K562 (cell line): Measurements from ENCODE around the gene GABARAP. TPM values are rescaled to one million over a fixed set of nuclear protein-coding genes. Genes with fewer than 3 reads are reported as not detected.

Experiments
- ATAC-seq: fragments of 200-7000 bp; cut with Tn5 transposase; 3 replicates; pipeline ENCODE4 v1.9.1; 2020; ENCODE audit warnings: moderate library complexity
- BruUV-seq: library from RNA; stranded (reverse); fragments of 400-500 nt; replicated peaks from 2 replicates; lab custom pipeline; 2021; lab: Mats Ljungman, UMichigan
- CTCF ChIA-PET: fragments of 300-600 bp; formaldehyde crosslinking; extraction: SDS; loops from one replicate; lab custom pipeline; 2021; ENCODE audit warnings: low intra/inter-chr PET ratio; lab: Yijun Ruan, JAX
- POLR2A ChIA-PET: fragments of 300-600, 350-650 bp; sonication (Branson Sonifier 250); formaldehyde crosslinking; extraction: SDS; loops from one replicate; lab custom pipeline; 2021; ENCODE audit warnings: antibody characterized with exemption, inconsistent platforms; lab: Yijun Ruan, JAX
- DNase-seq, 4 experiments: peaks; one replicate each; pipeline versions ENCODE4 v3.0.0 to v3.0.0-alpha.2; 2011 to 2018; ENCODE audit warnings: low spot score in 3 of 4, mixed read lengths in 3 of 4; ENCODE audit errors: extremely low read depth in 1 of 4
- FAIRE-seq: peaks from 2 replicates; lab custom pipeline; 2011; peaks lifted over from hg19 to GRCh38; lab: Jason Lieb, UNC
- H2AFZ ChIP-seq: 2 replicates; pipeline ENCODE4 v1.6.0; 2011; ENCODE audit warnings: low read depth, low read length, control low read depth, inconsistent platforms
- H3K27ac ChIP-seq: fragments of 200-600 bp; 3 replicates; pipeline ENCODE4 v1.8.0; 2011; ENCODE audit warnings: low read depth, mild to moderate bottlenecking, control low read depth, inconsistent platforms, low read length, moderate library complexity, mixed read lengths; ENCODE audit errors: extremely low read depth
- H3K27me3 ChIP-seq, 2 experiments: fragments of 300-600 bp in 1 of 2; 2 replicates in 1 of 2; 3 replicates in 1 of 2; pipeline versions ENCODE4 v1.6.0 to v1.8.0; 2011; ENCODE audit warnings: inconsistent platforms in 2 of 2, low read length in 2 of 2, mild to moderate bottlenecking in 1 of 2, mixed read lengths in 1 of 2, moderate library complexity in 1 of 2; ENCODE audit not compliant: control insufficient read depth in 2 of 2, insufficient read depth in 2 of 2
- H3K36me3 ChIP-seq: fragments of 300-600 bp; 3 replicates; pipeline ENCODE4 v1.8.0; 2011; ENCODE audit warnings: mild to moderate bottlenecking, low read length, inconsistent platforms; ENCODE audit not compliant: control insufficient read depth, insufficient read depth
- H3K4me1 ChIP-seq, 2 experiments: fragments of 200-600 bp in 1 of 2; replicated peaks in 1 of 2; 2 replicates in 1 of 2; 3 replicates in 1 of 2; pipeline versions ENCODE4 v1.5.1 to v1.8.0; 2011; ENCODE audit warnings: inconsistent platforms in 2 of 2, low read length in 2 of 2, mild to moderate bottlenecking in 1 of 2, mixed read lengths in 1 of 2, moderate library complexity in 1 of 2; ENCODE audit not compliant: control insufficient read depth in 2 of 2, insufficient read depth in 2 of 2
- H3K4me2 ChIP-seq: 2 replicates; pipeline ENCODE4 v1.6.1; 2011; ENCODE audit warnings: low read length, control low read depth, inconsistent platforms, mixed read lengths; ENCODE audit not compliant: insufficient read depth
- H3K4me3 ChIP-seq: fragments of 200-600 bp; sonication (generic), shearing (Covaris generic); 2 replicates; pipeline ENCODE4 v1.5.1; 2016; ENCODE audit warnings: control low read depth, inconsistent platforms
- H3K79me2 ChIP-seq: fragments of 200-600 bp; 3 replicates; pipeline ENCODE4 v1.8.0; 2011; ENCODE audit warnings: low read length, inconsistent platforms; ENCODE audit not compliant: control insufficient read depth, insufficient read depth
- H3K9ac ChIP-seq, 2 experiments: 2 replicates each; pipeline versions ENCODE4 v1.6.0 to v1.6.1; 2011; ENCODE audit warnings: low read depth in 2 of 2, low read length in 2 of 2, control low read depth in 1 of 2, inconsistent platforms in 1 of 2, mild to moderate bottlenecking in 1 of 2, mixed read lengths in 1 of 2; ENCODE audit not compliant: insufficient read depth in 1 of 2
- H3K9me1 ChIP-seq: one replicate; pipeline ENCODE4 v1.6.0; 2011; ENCODE audit warnings: inconsistent platforms, mild to moderate bottlenecking, low read length, moderate library complexity; ENCODE audit not compliant: control insufficient read depth, insufficient read depth
- H3K9me3 ChIP-seq: replicated peaks from 2 replicates; pipeline ENCODE4 v1.5.1; 2011; ENCODE audit warnings: low read depth, low read length, inconsistent platforms; ENCODE audit not compliant: control insufficient read depth, insufficient read depth
- H4K20me1 ChIP-seq: replicated peaks from 2 replicates; pipeline ENCODE4 v1.6.1; 2011; ENCODE audit warnings: low read length, inconsistent platforms, mixed read lengths; ENCODE audit not compliant: control insufficient read depth, insufficient read depth
- ATF4 ChIP-seq: fragments of 450-650 bp; formaldehyde crosslinking; IDR thresholded peaks from 2 replicates; pipeline ENCODE4 v1.4.0; 2022; ENCODE audit warnings: mild to moderate bottlenecking, moderate library complexity
- BCOR ChIP-seq: fragments of 450-650 bp; IDR thresholded peaks from 2 replicates; pipeline ENCODE4 v1.6.1; 2016
- CTBP1 ChIP-seq: fragments of 450-650 bp; IDR thresholded peaks from 2 replicates; pipeline ENCODE4 v1.6.1; 2016; ENCODE audit warnings: borderline replicate concordance
- CTCF ChIP-seq, 3 experiments: IDR thresholded peaks in 2 of 3; conservative IDR thresholded peaks in 1 of 3; 2 replicates each; pipeline ENCODE4 v1.5.1; 2011 to 2012; ENCODE audit warnings: low read length in 3 of 3, mild to moderate bottlenecking in 3 of 3, control low read depth in 2 of 3, improper control_type of control experiment in 1 of 3, inconsistent platforms in 1 of 3, low read depth in 1 of 3, mixed read lengths in 1 of 3, moderate library complexity in 1 of 3; ENCODE audit not compliant: insufficient read depth in 2 of 3
- DNMT1 ChIP-seq: fragments of 450-650 bp; IDR thresholded peaks from 2 replicates; pipeline ENCODE4 v1.6.1; 2016; ENCODE audit warnings: antibody characterized with exemption, mild to moderate bottlenecking
- E2F6 ChIP-seq, 2 experiments: IDR thresholded peaks; 2 replicates each; pipeline ENCODE4 v1.6.1; 2011; ENCODE audit warnings: borderline replicate concordance in 1 of 2, control low read depth in 1 of 2, low read depth in 1 of 2, low read length in 1 of 2, mild to moderate bottlenecking in 1 of 2, mixed read lengths in 1 of 2, moderate library complexity in 1 of 2; ENCODE audit not compliant: insufficient read depth in 1 of 2, insufficient read length in 1 of 2, poor library complexity in 1 of 2, severe bottlenecking in 1 of 2; ENCODE audit errors: extremely low read depth in 1 of 2
- EP400 ChIP-seq: fragments of 450-650 bp; IDR thresholded peaks from 2 replicates; pipeline ENCODE4 v1.6.1; 2017; ENCODE audit warnings: antibody characterized with exemption, mild to moderate bottlenecking, moderate library complexity
- JUN ChIP-seq, 2 experiments: sonication (generic) in 1 of 2; formaldehyde crosslinking in 1 of 2; IDR thresholded peaks; 2 replicates each; pipeline versions ENCODE4 v1.6.1 to v1.8.0; 2012 to 2022; ENCODE audit warnings: borderline replicate concordance in 2 of 2, mild to moderate bottlenecking in 2 of 2, improper control_type of control experiment in 1 of 2, low read depth in 1 of 2, low read length in 1 of 2, missing genetic modification reagents in 1 of 2
- KAT7 ChIP-seq: sonication (generic); formaldehyde crosslinking; IDR thresholded peaks from 2 replicates; pipeline ENCODE4 v1.8.0; 2022; ENCODE audit warnings: missing genetic modification reagents, mild to moderate bottlenecking, borderline replicate concordance
- KLF13 ChIP-seq: fragments of 450-650 bp; IDR thresholded peaks from 2 replicates; pipeline ENCODE4 v1.6.1; 2016; ENCODE audit warnings: missing genetic modification characterization, low read depth, mild to moderate bottlenecking, missing compliant biosample characterization, moderate library complexity, borderline replicate concordance
- MYC ChIP-seq, 2 experiments: fragments of 250-450 bp in 1 of 2; sonication (Bioruptor Pico) in 1 of 2; IDR thresholded peaks; 2 replicates each; pipeline versions ENCODE4 v1.5.1 to v1.6.1; 2012 to 2021; ENCODE audit warnings: low read depth in 2 of 2, borderline replicate concordance in 1 of 2, improper control_type of control experiment in 1 of 2, low read length in 1 of 2, mild to moderate bottlenecking in 1 of 2, moderate library complexity in 1 of 2
- PCBP1 ChIP-seq: fragments of 200-400 bp; formaldehyde crosslinking; IDR thresholded peaks from 2 replicates; pipeline ENCODE4 v1.6.1; 2018; ENCODE audit warnings: mild to moderate bottlenecking, low read depth, low read length; ENCODE audit not compliant: poor library complexity, severe bottlenecking
- SAFB2 ChIP-seq: fragments of 200-400 bp; formaldehyde crosslinking; IDR thresholded peaks from 2 replicates; pipeline ENCODE4 v1.6.1; 2018; ENCODE audit warnings: borderline replicate concordance, low read length, low read depth, moderate library complexity; ENCODE audit not compliant: severe bottlenecking
- SP1 ChIP-seq: sonication (generic); formaldehyde crosslinking; IDR thresholded peaks from 2 replicates; pipeline ENCODE4 v1.8.1; 2022; ENCODE audit warnings: mild to moderate bottlenecking, missing genetic modification reagents
- TAL1 ChIP-seq: fragments of 450-650 bp; IDR thresholded peaks from 2 replicates; pipeline ENCODE4 v1.6.1; 2016; ENCODE audit warnings: mild to moderate bottlenecking
- WGBS: fragments of 100-300 bp; shearing (Covaris generic); methylation state at CpG from one replicate; pipeline ENCODE4 v1.1.6; 2016; ENCODE audit warnings: low coverage, mixed read lengths; ENCODE audit not compliant: insufficient coverage; ENCODE audit errors: missing lambda C conversion rate; 5-methylcytosine and 5-hydroxymethylcytosine counted together
- in situ Hi-C: fragments of 300-500 bp; cut with MboI; formaldehyde crosslinking; loops from 4 replicates; pipeline ENCODE4 v1.15.0; 2018; ENCODE audit warnings: inconsistent platforms, mixed read lengths
- intact Hi-C: fragments of 100-400 bp; cut with micrococcal nuclease; formaldehyde crosslinking; loops from 2 replicates; pipeline ENCODE4 v1.14.2; 2022
- polyA plus RNA-seq, 8 experiments: library from polyadenylated mRNA; depleted of rRNA in 4 of 8; stranded (reverse) in 5 of 8; unstranded in 3 of 8; fragments of >200 nt; fragmentation: Nextera tagmentation in 2 of 8; fragmentation: Illumina TruSeq in 1 of 8; extraction: Ambion mirVana in 2 of 8; extraction: Trizol in 1 of 8; gene quantifications; 2 replicates each; pipeline versions ENCODE4 v1.2.1 to v1.2.3, GENCODE V29; 2011 to 2014; ENCODE audit warnings: inconsistent platforms in 1 of 8, missing spikeins in 1 of 8
- total RNA-seq, 7 experiments: library from RNA; depleted of rRNA in 6 of 7; stranded (reverse); fragments of >200 nt in 6 of 7; fragmentation: Illumina TruSeq in 2 of 7; extraction: Trizol in 2 of 7; gene quantifications; 2 replicates each; pipeline versions ENCODE4 v1.2.1 to v1.2.3, GENCODE V29; 2011 to 2021; ENCODE audit warnings: low replicate concordance in 1 of 7

The GABARAP gene
- total and polyA plus RNA-seq, 9 of the 15 experiments (the other 6 are each of a cell fraction or from before 2014, with no cell fraction given): 47.5 to 373 (median 152) TPM

GRCh38 chr17:7242717-7243452, 636 bp upstream of the GABARAP start:
- Histone ChIP-seq H3K9ac (peak overlapping the region; percentile 80 to 97), H3K79me2 (peaks cover 48% of the 10 kb centered on the region), H3K9me1 (no peaks in the 10 kb centered on the region), H3K4me3 (peak overlapping the region; percentile 68), H3K27ac (peak overlapping the region; percentile 98), H3K27me3 (no peaks in the 10 kb centered on the region), H3K4me2 (peak overlapping the region; percentile 90), H3K9me3 (no peaks in the 10 kb centered on the region), H3K4me1 (peaks cover 17 to 22% of the 10 kb centered on the region in 2 experiments; a peak in 4 of 5 replicates), H2AFZ (peak overlapping the region; percentile 91), H4K20me1 (no peaks in the 10 kb centered on the region), H3K36me3 (peaks cover 53% of the 10 kb centered on the region)
- BruUV-seq: no TSS peak
- peak; percentile 70 to 95 (median 79) for DNase-seq
- peak; percentile 95 for FAIRE-seq
- CTCF ChIA-PET: no interaction called here
- ATAC-seq: peak; percentile 62
- in situ Hi-C loops: no loop called here
- WGBS: 6% methylated on average over 37 of the region's 49 CpGs
- intact Hi-C loops: no loop called here
- POLR2A ChIA-PET: interaction anchor here (0.7 to 3.6 kb wide), 9 partner anchors 8 to 443 kb away, joined by 3 to 16 read pairs (median 4); partner anchors contain the start of genes ACADVL, CTDNEP1, DLG4 and DVL2
- TF ChIP-seq SP1 (CRISPR knock-in tag) (peak; percentile 87), ATF4 (CRISPR knock-in tag) (peak; percentile 35; the same call in 1 of the 2 replicates), PCBP1 (no peak), E2F6 (IDR thresholded peaks at IDR 0.05; ENCODE audit: borderline replicate concordance in 1 of 2, extremely low read depth in 1 of 2, insufficient read depth in 1 of 2, insufficient read length in 1 of 2, low read depth in 1 of 2, low read length in 1 of 2, poor library complexity in 1 of 2, severe bottlenecking in 1 of 2) (peak; percentile 16 to 33), CTCF (IDR thresholded peaks at IDR 0.05 in 2 of 3, conservative IDR thresholded peaks at IDR 0.05 in 1 of 3; ENCODE audit: insufficient read depth in 2 of 3, low read depth in 1 of 3, low read length in 3 of 3) (peak in 2 of 3 experiments; percentile 8 to 12; a peak in 1 of 6 replicates), CTBP1 (peak; percentile 58; the same call in 1 of the 2 replicates), SAFB2 (no peak), EP400 (peak; percentile 96), JUN (IDR thresholded peaks at IDR 0.05; ENCODE audit: borderline replicate concordance, low read depth, low read length) (peak; percentile 11; the same call in 1 of the 2 replicates), JUN (CRISPR knock-in tag; IDR thresholded peaks at IDR 0.05; ENCODE audit: borderline replicate concordance) (no peak), BCOR (peak; percentile 77), TAL1 (0 out of 2 replicates have a peak, but pooled peaks have one; percentile 16), DNMT1 (peak; percentile 98), KAT7 (peak; percentile 40; the same call in 1 of the 2 replicates), MYC (IDR thresholded peaks at IDR 0.05; ENCODE audit: low read depth, low read length) (peak; percentile 80), MYC (CRISPR knock-in tag; IDR thresholded peaks at IDR 0.05; ENCODE audit: borderline replicate concordance, low read depth) (peak; percentile 74; the same call in 1 of the 2 replicates), KLF13 (peak; percentile 87)
